ENCODE data around the gene PPIL1.

Gene PPIL1

DNA sequence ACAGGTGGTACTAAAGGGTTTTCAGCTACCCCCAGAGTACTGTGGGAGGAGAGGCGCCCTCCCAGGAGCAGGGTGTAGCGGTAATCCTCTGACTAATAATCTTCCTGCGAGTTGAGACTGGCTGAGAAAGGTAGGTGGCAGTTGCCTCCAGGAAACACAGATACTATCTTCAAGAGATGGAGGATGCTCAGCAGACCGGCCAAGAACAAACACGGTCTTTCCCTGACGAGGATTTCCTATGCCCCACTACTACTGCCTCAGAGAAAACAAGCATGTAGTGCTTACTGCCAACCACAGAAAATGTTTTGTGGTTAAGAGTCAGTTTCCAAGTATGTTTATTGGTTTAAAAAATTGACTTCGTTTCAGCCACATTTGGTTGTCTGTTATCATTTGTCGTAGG, 38.0 kb upstream of the PPIL1 start:
- H3K9me2 ChIP-seq (replicated peaks; ENCODE audit: insufficient read depth, low read length) = no peaks in the 10 kb centered on the region
- peak overlapping the region; percentile 17 for H3K4me2 ChIP-seq (ENCODE audit: low read depth, low read length)
- H3K79me2 ChIP-seq (ENCODE audit: low read length) = no peaks in the 10 kb centered on the region
- H3K27me3 ChIP-seq (replicated peaks; ENCODE audit: insufficient read depth, low read length) = no peaks in the 10 kb centered on the region
- H2AFZ ChIP-seq (ENCODE audit: low read length) = no peak overlapping the region
- H3K9ac ChIP-seq (ENCODE audit: low read length) = no peak overlapping the region
- H3K4me3 ChIP-seq (ENCODE audit: low read length) = no peak overlapping the region
- peaks cover 5% of the 10 kb centered on the region; the same call in 1 of the 2 replicates for H4K20me1 ChIP-seq (ENCODE audit: insufficient read depth, low read length)
- TF ChIP-seq, protein P1, sequence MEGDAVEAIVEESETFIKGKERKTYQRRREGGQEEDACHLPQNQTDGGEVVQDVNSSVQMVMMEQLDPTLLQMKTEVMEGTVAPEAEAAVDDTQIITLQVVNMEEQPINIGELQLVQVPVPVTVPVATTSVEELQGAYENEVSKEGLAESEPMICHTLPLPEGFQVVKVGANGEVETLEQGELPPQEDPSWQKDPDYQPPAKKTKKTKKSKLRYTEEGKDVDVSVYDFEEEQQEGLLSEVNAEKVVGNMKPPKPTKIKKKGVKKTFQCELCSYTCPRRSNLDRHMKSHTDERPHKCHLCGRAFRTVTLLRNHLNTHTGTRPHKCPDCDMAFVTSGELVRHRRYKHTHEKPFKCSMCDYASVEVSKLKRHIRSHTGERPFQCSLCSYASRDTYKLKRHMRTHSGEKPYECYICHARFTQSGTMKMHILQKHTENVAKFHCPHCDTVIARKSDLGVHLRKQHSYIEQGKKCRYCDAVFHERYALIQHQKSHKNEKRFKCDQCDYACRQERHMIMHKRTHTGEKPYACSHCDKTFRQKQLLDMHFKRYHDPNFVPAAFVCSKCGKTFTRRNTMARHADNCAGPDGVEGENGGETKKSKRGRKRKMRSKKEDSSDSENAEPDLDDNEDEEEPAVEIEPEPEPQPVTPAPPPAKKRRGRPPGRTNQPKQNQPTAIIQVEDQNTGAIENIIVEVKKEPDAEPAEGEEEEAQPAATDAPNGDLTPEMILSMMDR (IDR thresholded peaks at IDR 0.05; ENCODE audit: low read length) = no peak; the same call in 1 of the 2 replicates
- TF ChIP-seq EZH2 (optimal IDR thresholded peaks at IDR 0.05; ENCODE audit: low read depth, low read length) (no peak), EZH2phosphoT487 (IDR thresholded peaks at IDR 0.05; ENCODE audit: low read length) (no peak)
- no peaks in the 10 kb centered on the region; the same call in 1 of the 2 replicates for H3K36me3 ChIP-seq (replicated peaks; ENCODE audit: insufficient read depth, low read length)
- H3K9me3 ChIP-seq (replicated peaks; ENCODE audit: insufficient read depth, low read length) = no peaks in the 10 kb centered on the region
- H3K27ac ChIP-seq (ENCODE audit: low read length) = peak overlapping the region; percentile 29; the same call in 1 of the 2 replicates
- peak; percentile 80 for DNase-seq
- H3K4me1 ChIP-seq (ENCODE audit: low read length) = peaks cover 22% of the 10 kb centered on the region
- H3F3A ChIP-seq (ENCODE audit: insufficient read depth, low read length) = peaks cover 15% of the 10 kb centered on the region

DNA sequence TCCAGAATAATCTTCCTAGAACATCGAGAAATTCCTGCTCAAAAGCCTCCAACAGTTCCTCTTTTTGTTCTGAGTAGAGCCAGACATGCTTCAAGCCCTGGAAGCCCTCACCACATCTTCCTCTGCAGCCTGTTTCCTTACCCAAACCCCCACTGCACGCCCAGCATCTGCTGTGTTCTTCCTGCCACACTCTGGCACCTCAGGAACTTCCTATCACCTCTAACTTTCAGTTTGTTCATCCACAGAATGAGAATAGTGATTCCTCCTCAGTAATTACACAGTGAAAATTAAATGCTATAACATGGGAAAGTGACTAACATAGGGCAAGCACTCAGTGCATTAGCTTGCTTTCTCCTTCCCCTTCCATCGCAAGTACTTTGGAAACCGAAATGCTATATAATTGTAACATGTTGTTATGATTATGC, 37.4 kb upstream of the PPIL1 start:
- Histone ChIP-seq H3K4me3 (ENCODE audit: low read length) (no peak overlapping the region), H3K36me3 (replicated peaks; ENCODE audit: insufficient read depth, low read length) (no peaks in the 10 kb centered on the region; the same call in 1 of the 2 replicates), H2AFZ (ENCODE audit: low read length) (no peak overlapping the region), H3K27me3 (replicated peaks; ENCODE audit: insufficient read depth, low read length) (no peaks in the 10 kb centered on the region), H3K27ac (ENCODE audit: low read length) (peak overlapping the region; percentile 29; the same call in 1 of the 2 replicates), H3K9ac (ENCODE audit: low read length) (no peak overlapping the region), H3K4me2 (ENCODE audit: low read depth, low read length) (peak overlapping the region; percentile 17; the same call in 1 of the 2 replicates), H3K4me1 (ENCODE audit: low read length) (peaks cover 22% of the 10 kb centered on the region), H4K20me1 (ENCODE audit: insufficient read depth, low read length) (peaks cover 5% of the 10 kb centered on the region; the same call in 1 of the 2 replicates), H3F3A (ENCODE audit: insufficient read depth, low read length) (peaks cover 15% of the 10 kb centered on the region), H3K9me3 (replicated peaks; ENCODE audit: insufficient read depth, low read length) (no peaks in the 10 kb centered on the region), H3K9me2 (replicated peaks; ENCODE audit: insufficient read depth, low read length) (no peaks in the 10 kb centered on the region), H3K79me2 (ENCODE audit: low read length) (no peaks in the 10 kb centered on the region)
- TF ChIP-seq, protein P1 (IDR thresholded peaks at IDR 0.05; ENCODE audit: low read length) = no peak
- no peak for TF ChIP-seq EZH2 (optimal IDR thresholded peaks at IDR 0.05; ENCODE audit: low read depth, low read length)
- TF ChIP-seq EZH2phosphoT487 (IDR thresholded peaks at IDR 0.05; ENCODE audit: low read length) = no peak
- DNase-seq = no peak

DNA sequence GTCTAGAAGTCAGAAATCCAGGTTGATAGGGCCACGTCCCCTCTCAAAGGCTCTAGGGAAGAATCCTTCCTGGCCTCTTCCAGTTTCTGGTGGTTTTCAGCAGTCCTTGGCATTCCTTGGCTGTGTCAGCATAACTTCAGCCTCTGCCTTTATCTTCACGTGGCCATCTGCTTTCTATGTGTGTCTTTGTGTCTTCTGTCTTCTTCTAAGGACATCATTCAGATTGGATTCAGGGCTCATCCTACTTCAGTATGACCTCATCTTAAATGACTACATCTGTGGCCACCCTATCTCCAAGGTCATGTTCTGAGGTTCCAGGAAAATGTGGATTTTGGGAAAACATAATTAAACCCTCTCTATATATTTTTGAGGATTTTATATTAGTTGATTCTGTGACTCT, 34.1 kb upstream of the PPIL1 start:
- no peak for DNase-seq
- Histone ChIP-seq H3K9me3 (replicated peaks; ENCODE audit: insufficient read depth, low read length) (no peaks in the 10 kb centered on the region), H3K4me2 (ENCODE audit: low read depth, low read length) (no peak overlapping the region), H3K27ac (ENCODE audit: low read length) (no peak overlapping the region), H2AFZ (ENCODE audit: low read length) (no peak overlapping the region), H3K9ac (ENCODE audit: low read length) (no peak overlapping the region), H3K27me3 (replicated peaks; ENCODE audit: insufficient read depth, low read length) (no peaks in the 10 kb centered on the region), H3K36me3 (replicated peaks; ENCODE audit: insufficient read depth, low read length) (no peaks in the 10 kb centered on the region; the same call in 1 of the 2 replicates), H3K9me2 (replicated peaks; ENCODE audit: insufficient read depth, low read length) (no peaks in the 10 kb centered on the region), H3K79me2 (ENCODE audit: low read length) (no peaks in the 10 kb centered on the region), H3K4me1 (ENCODE audit: low read length) (peaks cover 22% of the 10 kb centered on the region), H4K20me1 (ENCODE audit: insufficient read depth, low read length) (peaks cover 5% of the 10 kb centered on the region; the same call in 1 of the 2 replicates), H3K4me3 (ENCODE audit: low read length) (no peak overlapping the region), H3F3A (ENCODE audit: insufficient read depth, low read length) (peaks cover 15% of the 10 kb centered on the region)
- TF ChIP-seq, protein P1 (IDR thresholded peaks at IDR 0.05; ENCODE audit: low read length) = no peak
- TF ChIP-seq EZH2phosphoT487 (IDR thresholded peaks at IDR 0.05; ENCODE audit: low read length) = no peak
- TF ChIP-seq EZH2 (optimal IDR thresholded peaks at IDR 0.05; ENCODE audit: low read depth, low read length) = no peak

Measured in MM.1S (cell line).